ENCODE data around the gene ALG1.
"Not testable (repeated sequence)": the region's sequence is repeated elsewhere in the genome, so short reads cannot be mapped to it uniquely, and the experiment has no call there.

ALG1 gene

GRCh38 chr16:5071341-5071680, 332 bp upstream of the ALG1 start:
- TF ChIP-seq CTCF (conservative IDR thresholded peaks at IDR 0.05; ENCODE audit: low read depth), result no peak
- POLR2A ChIA-PET (ENCODE audit: low non-redundant PET), result no interaction called here
- no peak for DNase-seq (ENCODE audit: low spot score)
- CTCF ChIA-PET, result no interaction called here
- peak overlapping the region; percentile 77 for H3K27ac ChIP-seq

GRCh38 chr16:5072334-5073278, 963 bp downstream of the ALG1 start:
- ChIA-PET POLR2A (ENCODE audit: low non-redundant PET) (no interaction called here), CTCF (interaction anchor here (0.6 to 0.7 kb wide), 2 partner anchors 11 to 39 kb away, joined by 3 to 6 read pairs; partner anchors contain the start of gene NAGPA)
- peak overlapping the region; percentile 77 for H3K27ac ChIP-seq
- no peak for TF ChIP-seq CTCF (conservative IDR thresholded peaks at IDR 0.05; ENCODE audit: low read depth)
- no peak for DNase-seq (ENCODE audit: low spot score)

GRCh38 chr16:5073279-5073629, 1.6 kb downstream of the ALG1 start:
- CTCF ChIA-PET, result interaction anchor here (0.6 kb wide), 2 partner anchors 39 to 48 kb away, joined by 3 to 6 read pairs; partner anchors contain the start of gene NAGPA
- DNase-seq (ENCODE audit: low spot score), result no peak
- POLR2A ChIA-PET (ENCODE audit: low non-redundant PET), result no interaction called here

GRCh38 chr16:5073771-5074170, 2.1 kb downstream of the ALG1 start:
- DNase-seq (ENCODE audit: low spot score); POLR2A ChIA-PET (ENCODE audit: low non-redundant PET); H3K27ac ChIP-seq: not testable (repeated sequence)
- CTCF ChIA-PET, result interaction anchor here (0.6 kb wide), 1 partner anchor 49 kb away, joined by 3 read pairs; no protein-coding TSS in a partner anchor

More at GRCh38 chr16:5073279-5073629, 1.6 kb downstream of the ALG1 start:
- no peak for TF ChIP-seq CTCF (conservative IDR thresholded peaks at IDR 0.05; ENCODE audit: low read depth)
- H3K27ac ChIP-seq, result no peak overlapping the region

GRCh38 chr16:5075637-5076036, 4.0 kb downstream of the ALG1 start:
- ChIA-PET POLR2A (ENCODE audit: low non-redundant PET) (no interaction called here), CTCF (no interaction called here)

GRCh38 chr16:5077304-5077703, 5.7 kb downstream of the ALG1 start:
- no peak for DNase-seq (ENCODE audit: low spot score)
- no peak overlapping the region for H3K27ac ChIP-seq
- TF ChIP-seq CTCF (conservative IDR thresholded peaks at IDR 0.05; ENCODE audit: low read depth), result no peak
- ChIA-PET POLR2A (ENCODE audit: low non-redundant PET) (no interaction called here), CTCF (interaction anchor here (0.6 kb wide), 1 partner anchor 395 kb away, joined by 3 read pairs; no protein-coding TSS in a partner anchor)

More at GRCh38 chr16:5075637-5076036, 4.0 kb downstream of the ALG1 start:
- no peak for TF ChIP-seq CTCF (conservative IDR thresholded peaks at IDR 0.05; ENCODE audit: low read depth)
- DNase-seq (ENCODE audit: low spot score), result no peak
- H3K27ac ChIP-seq, result no peak overlapping the region

GRCh38 chr16:5078626-5079025, 7.0 kb downstream of the ALG1 start:
- CTCF ChIA-PET, result no interaction called here
- no peak overlapping the region for H3K27ac ChIP-seq
- no peak for DNase-seq (ENCODE audit: low spot score)
- no peak for TF ChIP-seq CTCF (conservative IDR thresholded peaks at IDR 0.05; ENCODE audit: low read depth)
- POLR2A ChIA-PET (ENCODE audit: low non-redundant PET), result no interaction called here

- POLR2A ChIA-PET (ENCODE audit: low non-redundant PET); H3K27ac ChIP-seq; DNase-seq (ENCODE audit: low spot score); CTCF ChIA-PET: not testable (repeated sequence)
Observed at GRCh38 chr16:5080461-5080860, 8.8 kb downstream of the ALG1 start.

GRCh38 chr16:5080996-5081395, 9.4 kb downstream of the ALG1 start:
- DNase-seq (ENCODE audit: low spot score); CTCF ChIA-PET; POLR2A ChIA-PET (ENCODE audit: low non-redundant PET); H3K27ac ChIP-seq: not testable (repeated sequence)

- CTCF ChIA-PET; POLR2A ChIA-PET (ENCODE audit: low non-redundant PET); DNase-seq (ENCODE audit: low spot score): not testable (repeated sequence)
- peak overlapping the region; percentile 12 for H3K27ac ChIP-seq
Observed at GRCh38 chr16:5083646-5084045, 12.0 kb downstream of the ALG1 start.
